BLaER1 (cell line): Measurements from ENCODE around the gene LRRC8D.
A peak's percentile ranks its signal among the peaks of the same experiment; 100 is the strongest.

Experiments used
- H3K27ac ChIP-seq: shearing (Covaris generic); formaldehyde crosslinking; 2 replicates; pipeline ENCODE4 v1.8.1; 2022
- H3K27me3 ChIP-seq: shearing (Covaris generic); formaldehyde crosslinking; 2 replicates; pipeline ENCODE4 v1.8.1; 2022
- H3K36me3 ChIP-seq: shearing (Covaris generic); formaldehyde crosslinking; 2 replicates; pipeline ENCODE4 v1.8.1; 2022
- H3K4me1 ChIP-seq: shearing (Covaris generic); formaldehyde crosslinking; 2 replicates; pipeline ENCODE4 v1.8.1; 2022
- H3K4me2 ChIP-seq: shearing (Covaris generic); formaldehyde crosslinking; 2 replicates; pipeline ENCODE4 v1.8.1; 2022
- H3K4me3 ChIP-seq: shearing (Covaris generic); formaldehyde crosslinking; 2 replicates; pipeline ENCODE4 v1.8.1; 2022
- H3K9ac ChIP-seq: shearing (Covaris generic); formaldehyde crosslinking; 2 replicates; pipeline ENCODE4 v1.8.1; 2022
- H3K9me3 ChIP-seq: shearing (Covaris generic); formaldehyde crosslinking; 2 replicates; pipeline ENCODE4 v1.8.1; 2022
- H4K20me1 ChIP-seq: shearing (Covaris generic); formaldehyde crosslinking; 2 replicates; pipeline ENCODE4 v1.8.1; 2022
- Cebpa-rat ChIP-seq: shearing (Covaris generic); IDR thresholded peaks from 2 replicates; pipeline ENCODE4 v1.8.1; 2022

Gene LRRC8D

GRCh38 chr1:89898695-89899470, 78.1 kb downstream of the LRRC8D start:
- Histone ChIP-seq H3K4me3 (no peak overlapping the region), H3K9me3 (no peaks in the 10 kb centered on the region), H3K9ac (no peak overlapping the region), H3K36me3 (peaks cover 55% of the 10 kb centered on the region), H3K4me2 (peak overlapping the region; percentile 36; the same call in 1 of the 2 replicates), H3K27me3 (no peaks in the 10 kb centered on the region), H4K20me1 (peaks cover 69% of the 10 kb centered on the region), H3K27ac (no peak overlapping the region), H3K4me1 (peaks cover 51% of the 10 kb centered on the region)
- TF ChIP-seq Cebpa-rat, result no peak

GRCh38 chr1:89900323-89900722, 79.5 kb downstream of the LRRC8D start:
- H3K4me1 ChIP-seq, result peaks cover 65% of the 10 kb centered on the region
- H4K20me1 ChIP-seq, result peaks cover 73% of the 10 kb centered on the region
- H3K4me3 ChIP-seq, result no peak overlapping the region
- peak overlapping the region; percentile 36 for H3K4me2 ChIP-seq
- H3K9ac ChIP-seq, result no peak overlapping the region
- peaks cover 47% of the 10 kb centered on the region for H3K36me3 ChIP-seq
- no peak overlapping the region for H3K27ac ChIP-seq
- no peaks in the 10 kb centered on the region for H3K27me3 ChIP-seq
- TF ChIP-seq Cebpa-rat, result no peak
- H3K9me3 ChIP-seq, result no peaks in the 10 kb centered on the region

GRCh38 chr1:89900791-89901708, 80.2 kb downstream of the LRRC8D start:
- no peaks in the 10 kb centered on the region for H3K9me3 ChIP-seq
- peaks cover 73% of the 10 kb centered on the region for H3K4me1 ChIP-seq
- H3K27ac ChIP-seq, result no peak overlapping the region
- peaks cover 73% of the 10 kb centered on the region for H4K20me1 ChIP-seq
- H3K4me3 ChIP-seq, result no peak overlapping the region
- H3K4me2 ChIP-seq, result peak overlapping the region; percentile 36
- H3K27me3 ChIP-seq, result no peaks in the 10 kb centered on the region
- peaks cover 43% of the 10 kb centered on the region for H3K36me3 ChIP-seq
- TF ChIP-seq Cebpa-rat, result no peak
- H3K9ac ChIP-seq, result no peak overlapping the region

GRCh38 chr1:89901957-89902669, 81.3 kb downstream of the LRRC8D start:
- no peak overlapping the region for H3K9ac ChIP-seq
- no peaks in the 10 kb centered on the region for H3K27me3 ChIP-seq
- H4K20me1 ChIP-seq, result peaks cover 70% of the 10 kb centered on the region
- TF ChIP-seq Cebpa-rat, result no peak
- H3K27ac ChIP-seq, result no peak overlapping the region
- no peaks in the 10 kb centered on the region for H3K9me3 ChIP-seq
- H3K4me2 ChIP-seq, result no peak overlapping the region
- H3K36me3 ChIP-seq, result peaks cover 34% of the 10 kb centered on the region
- H3K4me3 ChIP-seq, result no peak overlapping the region
- peaks cover 83% of the 10 kb centered on the region for H3K4me1 ChIP-seq

GRCh38 chr1:89903550-89903949, 82.7 kb downstream of the LRRC8D start:
- Histone ChIP-seq H3K4me2 (peak overlapping the region; percentile 88), H3K27ac (peak overlapping the region; percentile 72)

GRCh38 chr1:89904219-89904980, 83.6 kb downstream of the LRRC8D start:
- Histone ChIP-seq H4K20me1 (peaks cover 62% of the 10 kb centered on the region), H3K9me3 (no peaks in the 10 kb centered on the region), H3K27me3 (no peaks in the 10 kb centered on the region), H3K4me2 (peak overlapping the region; percentile 88), H3K36me3 (peaks cover 14% of the 10 kb centered on the region), H3K4me1 (peaks cover 98% of the 10 kb centered on the region), H3K9ac (peak overlapping the region; percentile 63), H3K4me3 (peak overlapping the region; percentile 32; the same call in 1 of the 2 replicates), H3K27ac (peak overlapping the region; percentile 72)
- TF ChIP-seq Cebpa-rat, result no peak

More at GRCh38 chr1:89903550-89903949, 82.7 kb downstream of the LRRC8D start:
- H4K20me1 ChIP-seq, result peaks cover 68% of the 10 kb centered on the region
- peak overlapping the region; percentile 63 for H3K9ac ChIP-seq
- H3K36me3 ChIP-seq, result peaks cover 23% of the 10 kb centered on the region
- no peaks in the 10 kb centered on the region for H3K27me3 ChIP-seq
- TF ChIP-seq Cebpa-rat, result no peak
- no peaks in the 10 kb centered on the region for H3K9me3 ChIP-seq
- peaks cover 98% of the 10 kb centered on the region for H3K4me1 ChIP-seq
- H3K4me3 ChIP-seq, result peak overlapping the region; percentile 32; the same call in 1 of the 2 replicates

- Histone ChIP-seq H3K9ac (no peak overlapping the region), H3K36me3 (peaks cover 19% of the 10 kb centered on the region), H3K4me2 (peak overlapping the region; percentile 88), H4K20me1 (peaks cover 50% of the 10 kb centered on the region), H3K9me3 (no peaks in the 10 kb centered on the region), H3K4me3 (no peak overlapping the region), H3K4me1 (peaks cover 94% of the 10 kb centered on the region), H3K27ac (peak overlapping the region; percentile 72; the same call in 1 of the 2 replicates), H3K27me3 (no peaks in the 10 kb centered on the region)
- TF ChIP-seq Cebpa-rat, result no peak
Measured at GRCh38 chr1:89905395-89906058, 84.7 kb downstream of the LRRC8D start.

- no peak for TF ChIP-seq Cebpa-rat
- H3K4me3 ChIP-seq, result no peak overlapping the region
- H3K4me1 ChIP-seq, result peaks cover 88% of the 10 kb centered on the region
- peaks cover 18% of the 10 kb centered on the region for H3K36me3 ChIP-seq
- H4K20me1 ChIP-seq, result peaks cover 45% of the 10 kb centered on the region
- H3K27ac ChIP-seq, result peak overlapping the region; percentile 64
- no peaks in the 10 kb centered on the region for H3K9me3 ChIP-seq
- no peaks in the 10 kb centered on the region for H3K27me3 ChIP-seq
- peak overlapping the region; percentile 4; the same call in 1 of the 2 replicates for H3K9ac ChIP-seq
- peak overlapping the region; percentile 80 for H3K4me2 ChIP-seq
Measured at GRCh38 chr1:89906088-89906487, 85.3 kb downstream of the LRRC8D start.
